Measurements from ENCODE around the gene LENG8.
"Not testable (repeated sequence)": the region's sequence is repeated elsewhere in the genome, so short reads cannot be mapped to it uniquely, and the experiment has no call there.

Gene LENG8

DNA sequence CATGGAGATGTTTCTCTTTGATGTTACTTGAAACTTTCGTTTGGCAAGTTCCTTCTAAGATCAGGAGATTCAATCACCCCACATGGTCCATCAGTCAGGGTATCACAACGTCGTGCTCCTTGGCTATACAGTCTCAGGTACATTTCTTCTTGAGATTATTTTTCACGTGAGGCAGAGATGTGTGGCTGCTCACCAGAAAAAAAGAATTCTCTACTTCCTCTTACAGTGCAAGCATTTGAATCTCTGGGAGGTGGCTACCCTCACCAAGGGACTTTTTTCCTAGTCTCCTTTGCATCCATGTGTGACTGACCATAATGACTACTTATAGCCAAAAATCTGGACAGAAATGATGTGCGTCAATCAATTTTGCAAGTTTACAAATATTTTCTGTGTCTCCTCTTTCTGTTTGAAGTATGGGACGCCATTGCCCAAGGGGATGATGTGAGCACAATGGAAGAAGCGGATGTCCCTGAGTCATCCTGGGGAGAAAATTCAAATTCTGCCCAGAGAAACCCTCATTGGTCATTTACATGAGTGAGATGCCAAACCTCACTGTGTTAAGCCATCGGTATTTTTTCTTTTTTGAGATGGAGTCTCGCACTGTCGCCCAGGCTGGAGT is 45.1 kb downstream of the LENG8 start:
- TF ChIP-seq, protein P1, sequence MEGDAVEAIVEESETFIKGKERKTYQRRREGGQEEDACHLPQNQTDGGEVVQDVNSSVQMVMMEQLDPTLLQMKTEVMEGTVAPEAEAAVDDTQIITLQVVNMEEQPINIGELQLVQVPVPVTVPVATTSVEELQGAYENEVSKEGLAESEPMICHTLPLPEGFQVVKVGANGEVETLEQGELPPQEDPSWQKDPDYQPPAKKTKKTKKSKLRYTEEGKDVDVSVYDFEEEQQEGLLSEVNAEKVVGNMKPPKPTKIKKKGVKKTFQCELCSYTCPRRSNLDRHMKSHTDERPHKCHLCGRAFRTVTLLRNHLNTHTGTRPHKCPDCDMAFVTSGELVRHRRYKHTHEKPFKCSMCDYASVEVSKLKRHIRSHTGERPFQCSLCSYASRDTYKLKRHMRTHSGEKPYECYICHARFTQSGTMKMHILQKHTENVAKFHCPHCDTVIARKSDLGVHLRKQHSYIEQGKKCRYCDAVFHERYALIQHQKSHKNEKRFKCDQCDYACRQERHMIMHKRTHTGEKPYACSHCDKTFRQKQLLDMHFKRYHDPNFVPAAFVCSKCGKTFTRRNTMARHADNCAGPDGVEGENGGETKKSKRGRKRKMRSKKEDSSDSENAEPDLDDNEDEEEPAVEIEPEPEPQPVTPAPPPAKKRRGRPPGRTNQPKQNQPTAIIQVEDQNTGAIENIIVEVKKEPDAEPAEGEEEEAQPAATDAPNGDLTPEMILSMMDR (conservative IDR thresholded peaks at IDR 0.05), result no peak
- TF ChIP-seq ZFX (IDR thresholded peaks at IDR 0.05), result no peak
- no peak overlapping the region for H3K27ac ChIP-seq

DNA sequence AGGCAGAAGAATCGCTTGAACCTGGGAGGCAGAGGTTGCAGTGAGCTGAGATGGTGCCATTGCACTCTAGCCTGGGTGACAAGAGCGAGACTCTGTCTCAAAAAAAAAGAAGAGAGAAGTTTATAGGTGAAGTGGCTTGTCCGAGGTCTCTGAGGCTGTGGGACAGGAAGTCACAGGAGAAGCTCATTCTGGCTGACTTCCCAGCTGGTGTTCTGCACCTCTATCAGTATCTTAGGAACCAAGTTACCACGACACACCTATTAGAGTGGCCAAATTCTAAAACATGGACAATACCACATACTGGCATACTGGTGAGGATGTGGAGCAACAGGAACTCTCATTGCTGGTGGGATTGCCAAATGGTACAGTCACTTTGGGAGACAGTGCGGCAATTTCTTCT is 46.3 kb downstream of the LENG8 start:
- H3K27ac ChIP-seq, result not testable (repeated sequence)

DNA sequence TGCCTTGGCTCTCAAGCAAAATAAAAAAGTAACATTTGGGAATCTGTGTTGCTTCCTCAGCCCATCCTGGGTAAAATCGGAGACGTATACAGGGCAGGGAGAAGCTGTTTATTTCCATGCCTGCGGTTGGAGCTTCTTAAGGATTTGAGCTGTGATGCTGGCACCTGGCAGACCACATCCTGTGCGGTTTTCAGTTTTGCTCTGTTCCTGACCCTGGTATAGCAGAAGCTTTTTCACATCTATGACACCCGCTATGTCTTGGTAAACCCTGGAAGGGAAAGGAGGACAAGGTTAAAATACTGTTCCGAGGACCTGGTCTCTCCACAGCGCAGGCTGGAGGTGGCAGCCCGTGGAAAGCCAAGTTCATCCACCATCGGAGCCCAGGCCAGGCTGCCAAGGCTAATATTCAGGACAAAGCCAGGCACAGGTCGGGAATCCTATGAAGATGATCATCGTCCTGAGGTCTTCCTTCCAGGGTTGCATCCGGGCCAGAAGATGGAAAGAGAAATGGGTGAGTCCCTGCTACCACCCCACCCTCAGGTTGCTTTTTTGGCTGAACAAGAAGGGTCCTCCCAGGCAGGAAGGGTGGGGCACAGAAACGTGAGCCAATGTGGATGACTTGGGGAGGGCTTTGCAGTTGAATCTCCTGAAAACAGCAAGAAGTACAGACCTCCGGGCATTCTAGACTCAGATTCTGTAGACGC is 48.9 kb downstream of the LENG8 start:
- H3K27ac ChIP-seq, result not testable (repeated sequence)

DNA sequence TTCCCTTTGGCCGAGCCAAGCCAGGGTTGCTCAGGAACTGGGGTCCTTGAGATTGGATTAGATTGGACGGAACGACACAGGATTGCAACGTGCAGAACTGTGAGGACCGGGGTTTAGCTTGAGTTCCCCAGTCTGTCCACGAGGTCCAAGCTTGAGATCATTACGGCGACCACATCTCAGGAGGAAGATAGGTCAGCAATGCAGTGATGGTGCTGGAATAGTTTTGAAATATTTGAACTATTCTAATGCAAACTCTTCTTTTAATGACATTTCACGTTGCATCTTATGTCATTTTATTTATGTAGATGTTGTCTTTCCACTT is 49.4 kb downstream of the LENG8 start:
- H3K27ac ChIP-seq, result not testable (repeated sequence)

DNA sequence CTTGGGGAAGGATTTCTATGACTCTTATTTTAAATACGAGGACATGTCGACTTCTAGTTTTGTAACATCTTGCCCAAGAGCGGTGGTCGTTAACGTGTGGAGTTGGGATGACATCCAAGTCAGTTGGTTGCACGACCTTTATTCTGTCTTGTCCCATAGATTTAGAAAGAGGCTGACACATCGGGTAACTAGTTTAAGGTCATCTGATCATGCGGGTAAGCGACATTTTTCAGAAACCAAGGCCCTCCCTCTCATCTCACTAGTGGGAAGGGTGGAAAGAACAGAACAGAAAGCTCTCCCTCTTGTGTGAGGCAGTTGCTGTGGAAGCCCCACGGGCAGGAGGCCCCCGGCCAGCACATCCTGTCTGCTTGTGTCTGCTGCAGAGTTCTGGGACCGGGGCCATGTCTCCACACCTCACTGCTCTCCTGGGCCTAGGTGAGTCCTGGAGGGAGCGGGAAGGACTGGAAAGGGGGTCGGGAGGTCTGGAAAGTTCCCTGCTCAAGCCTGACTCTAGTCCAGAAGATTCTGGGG is 53.6 kb downstream of the LENG8 start, which contains the start of gene LAIR2:
Gene LAIR2 (plus strand): TSS at position 314 of the 531 bp plus-strand sequence. CDS start 88 bp downstream, at position 402.
- no peak within 1 kb of the TSS for H3K27ac ChIP-seq
- TF ChIP-seq ZFX (IDR thresholded peaks at IDR 0.05), result no peak
- TF ChIP-seq, protein P1 (conservative IDR thresholded peaks at IDR 0.05), result no peak

DNA sequence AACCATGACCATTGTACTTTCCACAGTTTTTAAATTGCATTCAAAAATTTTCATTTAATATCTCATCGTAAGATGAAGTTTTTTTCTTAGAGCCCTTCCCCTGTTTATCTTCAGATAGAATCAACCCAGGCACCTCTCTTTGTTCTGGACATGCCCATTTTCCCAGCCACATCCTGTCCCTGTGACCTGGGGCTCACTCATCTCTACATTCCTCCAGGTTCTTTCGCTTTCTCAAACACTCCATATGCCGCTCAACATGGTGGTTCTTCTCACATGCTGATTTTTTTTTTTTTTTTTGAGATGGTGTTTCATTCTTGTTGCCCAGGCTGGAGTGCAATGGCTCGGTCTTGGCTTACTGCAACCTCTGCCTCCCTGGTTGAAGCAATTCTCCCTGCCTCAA is 56.5 kb downstream of the LENG8 start:
- not testable (repeated sequence) for H3K27ac ChIP-seq

DNA sequence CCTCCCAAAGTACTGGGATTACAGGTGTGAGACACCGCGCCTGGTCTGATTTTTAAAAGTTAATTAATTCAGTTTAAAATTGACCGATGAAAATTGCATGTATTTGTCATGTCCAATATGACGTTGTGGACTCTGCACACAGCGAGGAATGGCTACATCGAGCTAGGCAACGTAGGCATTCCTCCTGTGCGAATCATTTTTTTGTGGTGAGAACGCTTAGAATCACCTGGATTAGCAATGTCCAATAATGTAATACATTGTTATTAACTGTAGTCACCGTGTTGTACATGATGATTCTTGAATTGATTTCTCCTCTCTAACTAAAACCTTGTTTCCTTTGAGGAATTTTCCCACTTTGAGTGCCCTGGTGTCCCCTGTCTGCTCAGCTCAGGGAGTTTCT is 57.1 kb downstream of the LENG8 start:
- TF ChIP-seq, protein P1 (conservative IDR thresholded peaks at IDR 0.05), result no peak
- no peak for TF ChIP-seq ZFX (IDR thresholded peaks at IDR 0.05)
- no peak overlapping the region for H3K27ac ChIP-seq

DNA sequence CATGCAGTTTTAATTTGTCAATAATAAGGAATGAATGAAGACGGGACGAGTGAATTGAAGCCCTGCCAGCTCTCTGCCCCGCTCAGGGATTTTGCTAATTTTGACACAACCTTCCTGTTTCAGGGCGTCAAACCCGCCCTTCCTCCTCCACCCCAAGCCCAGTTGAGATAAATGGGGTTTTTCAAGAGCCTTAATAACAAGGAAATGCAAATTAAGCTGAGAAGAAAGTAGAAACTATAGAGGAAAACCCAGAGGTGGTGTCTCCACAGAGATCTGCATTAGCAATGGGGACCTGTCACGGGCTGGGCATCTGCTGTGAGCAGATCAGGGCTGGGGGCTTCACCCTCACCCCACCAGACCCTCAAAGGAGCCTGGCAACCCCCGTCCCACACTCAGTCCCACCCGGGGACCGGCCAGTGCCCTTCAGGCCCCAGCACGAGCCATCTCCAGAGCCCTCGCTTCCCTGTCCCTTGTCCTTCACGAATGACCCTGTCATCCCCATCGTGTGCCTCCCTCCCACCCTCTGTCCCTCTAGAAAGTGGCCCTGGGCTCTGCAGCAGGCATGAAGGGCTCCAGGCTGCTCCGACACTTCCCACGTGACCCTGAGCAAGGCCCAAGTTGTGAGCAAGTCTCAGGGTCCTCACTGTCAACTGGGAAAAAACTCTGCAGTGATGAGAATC is 58.2 kb downstream of the LENG8 start:
- not testable (repeated sequence) for H3K27ac ChIP-seq

DNA sequence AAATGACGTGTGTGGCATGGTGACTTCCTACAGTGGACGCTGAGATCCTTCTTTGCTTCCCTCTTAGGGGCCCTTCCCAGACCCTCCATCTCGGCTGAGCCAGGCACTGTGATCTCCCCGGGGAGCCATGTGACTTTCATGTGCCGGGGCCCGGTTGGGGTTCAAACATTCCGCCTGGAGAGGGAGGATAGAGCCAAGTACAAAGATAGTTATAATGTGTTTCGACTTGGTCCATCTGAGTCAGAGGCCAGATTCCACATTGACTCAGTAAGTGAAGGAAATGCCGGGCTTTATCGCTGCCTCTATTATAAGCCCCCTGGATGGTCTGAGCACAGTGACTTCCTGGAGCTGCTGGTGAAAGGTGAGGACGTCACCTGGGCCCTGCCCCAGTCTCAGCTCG is 58.8 kb downstream of the LENG8 start:
- no peak for TF ChIP-seq ZFX (IDR thresholded peaks at IDR 0.05)
- TF ChIP-seq, protein P1 (conservative IDR thresholded peaks at IDR 0.05), result no peak
- no peak overlapping the region for H3K27ac ChIP-seq

DNA sequence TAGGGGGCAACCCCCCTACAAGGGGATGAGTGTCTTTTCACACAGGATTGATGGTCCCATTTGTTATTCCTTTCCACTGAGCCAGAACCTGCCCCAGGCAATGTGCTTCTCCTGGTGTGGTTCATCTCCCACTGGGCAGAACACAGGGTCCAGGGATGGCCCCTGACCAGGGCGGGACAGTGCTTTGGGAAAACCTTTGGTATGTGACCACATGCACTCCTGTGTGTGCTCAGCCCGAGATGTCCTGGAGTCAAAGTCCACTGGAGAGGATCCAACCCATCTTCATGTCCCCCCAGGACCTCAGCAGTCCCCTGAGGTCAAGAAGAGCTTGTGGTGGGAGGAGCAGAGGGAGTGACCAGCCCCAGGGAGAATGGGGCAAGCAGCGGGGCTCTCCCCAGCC is 59.5 kb downstream of the LENG8 start:
- H3K27ac ChIP-seq, result not testable (repeated sequence)

DNA sequence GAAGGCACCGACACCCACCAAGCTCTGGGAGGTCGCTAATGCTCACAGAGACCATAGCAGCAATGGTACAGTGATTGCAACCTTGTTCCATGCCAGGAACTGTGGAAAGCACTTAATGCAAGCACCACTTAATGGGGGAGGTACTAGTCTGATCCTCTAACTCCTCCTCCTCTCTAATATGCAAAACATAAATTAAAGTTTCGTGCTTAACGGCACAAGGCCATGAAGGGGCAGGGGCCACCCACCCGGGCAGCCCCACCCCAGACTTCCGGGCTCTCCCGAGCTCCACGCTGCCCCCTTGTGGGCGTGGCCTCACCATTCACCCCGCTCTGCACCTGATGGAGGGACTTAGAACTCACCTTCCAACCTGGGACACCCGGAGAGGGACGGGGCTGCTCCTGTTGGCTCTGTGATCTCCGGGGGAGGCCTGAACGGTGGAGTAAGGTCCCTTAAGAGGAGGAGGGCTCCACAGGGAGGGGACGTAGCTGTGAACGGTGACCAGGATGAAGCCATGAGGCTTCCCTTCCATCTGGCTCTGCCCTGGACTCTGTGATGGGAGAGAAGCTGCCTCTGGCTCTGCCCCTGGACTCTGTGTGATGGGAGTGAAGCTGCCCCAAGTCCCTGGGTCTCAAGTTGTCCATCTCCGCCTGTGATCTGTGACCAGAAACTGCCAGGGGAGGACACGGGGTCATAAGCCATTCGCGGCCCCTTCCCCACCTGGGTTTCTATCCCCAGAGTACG is 60.4 kb downstream of the LENG8 start:
- not testable (repeated sequence) for H3K27ac ChIP-seq

Data from C4-2B (cell line).